Measurements from ENCODE around the gene OR4F6. TPM values are rescaled to one million over a fixed set of nuclear protein-coding genes. Genes with fewer than 3 reads are reported as not detected.
"Not testable (repeated sequence)": the region's sequence is repeated elsewhere in the genome, so short reads cannot be mapped to it uniquely, and the experiment has no call there.

The OR4F6 gene
- total and polyA plus RNA-seq, 9 of the 15 experiments (the other 6 are each of a cell fraction or from before 2014, with no cell fraction given), result not detected

- H3K4me3 ChIP-seq; H3K4me1 ChIP-seq (replicated peaks in 1 of 2; ENCODE audit: control insufficient read depth in 2 of 2, insufficient read depth in 2 of 2, low read length in 2 of 2); H3K27ac ChIP-seq (ENCODE audit: extremely low read depth, low read depth, low read length); BruUV-seq (replicated peaks); H3K9me3 ChIP-seq (replicated peaks; ENCODE audit: control insufficient read depth, insufficient read depth, low read depth, low read length); ATAC-seq; H2AFZ ChIP-seq (ENCODE audit: low read depth, low read length); H3K27me3 ChIP-seq (ENCODE audit: control insufficient read depth in 2 of 2, insufficient read depth in 2 of 2, low read length in 2 of 2); H4K20me1 ChIP-seq (replicated peaks; ENCODE audit: control insufficient read depth, insufficient read depth, low read length); H3K36me3 ChIP-seq (ENCODE audit: control insufficient read depth, insufficient read depth, low read length); H3K79me2 ChIP-seq (ENCODE audit: control insufficient read depth, insufficient read depth, low read length); FAIRE-seq; intact Hi-C loops (cut with micrococcal nuclease); H3K4me2 ChIP-seq (ENCODE audit: insufficient read depth, low read length); DNase-seq (ENCODE audit: extremely low read depth in 1 of 4, low spot score in 3 of 4); H3K9ac ChIP-seq (ENCODE audit: insufficient read depth in 1 of 2, low read depth in 2 of 2, low read length in 2 of 2); CTCF ChIA-PET (ENCODE audit: low intra/inter-chr PET ratio); H3K9me1 ChIP-seq (ENCODE audit: control insufficient read depth, insufficient read depth, low read length); in situ Hi-C loops (cut with MboI): not testable (repeated sequence)
- 0% methylated on average over 2 of the region's 2 CpGs for WGBS (ENCODE audit: insufficient coverage, low coverage, missing lambda C conversion rate)
- POLR2A ChIA-PET, result interaction anchor here (1.0 kb wide), 1 partner anchor 13 kb away, joined by 3 read pairs; no protein-coding TSS in a partner anchor
Measured at GRCh38 chr15:101786422-101786821, 16.9 kb upstream of the OR4F6 start.

GRCh38 chr15:101788001-101788400 lies 15.3 kb upstream of the OR4F6 start:
- CTCF ChIA-PET (ENCODE audit: low intra/inter-chr PET ratio), result not testable (repeated sequence)

GRCh38 chr15:101788503-101789269 lies 14.6 kb upstream of the OR4F6 start:
- DNase-seq (ENCODE audit: extremely low read depth in 1 of 4, low spot score in 3 of 4); POLR2A ChIA-PET; H3K27ac ChIP-seq (ENCODE audit: extremely low read depth, low read depth, low read length); H3K9me1 ChIP-seq (ENCODE audit: control insufficient read depth, insufficient read depth, low read length); intact Hi-C loops (cut with micrococcal nuclease); H3K36me3 ChIP-seq (ENCODE audit: control insufficient read depth, insufficient read depth, low read length); H3K4me3 ChIP-seq; H3K79me2 ChIP-seq (ENCODE audit: control insufficient read depth, insufficient read depth, low read length); H3K4me2 ChIP-seq (ENCODE audit: insufficient read depth, low read length); CTCF ChIA-PET (ENCODE audit: low intra/inter-chr PET ratio); BruUV-seq (replicated peaks); H3K9me3 ChIP-seq (replicated peaks; ENCODE audit: control insufficient read depth, insufficient read depth, low read depth, low read length); in situ Hi-C loops (cut with MboI); H3K9ac ChIP-seq (ENCODE audit: insufficient read depth in 1 of 2, low read depth in 2 of 2, low read length in 2 of 2); H4K20me1 ChIP-seq (replicated peaks; ENCODE audit: control insufficient read depth, insufficient read depth, low read length); H2AFZ ChIP-seq (ENCODE audit: low read depth, low read length); ATAC-seq; FAIRE-seq; H3K27me3 ChIP-seq (ENCODE audit: control insufficient read depth in 2 of 2, insufficient read depth in 2 of 2, low read length in 2 of 2); H3K4me1 ChIP-seq (replicated peaks in 1 of 2; ENCODE audit: control insufficient read depth in 2 of 2, insufficient read depth in 2 of 2, low read length in 2 of 2): not testable (repeated sequence)
- 2% methylated on average over 3 of the region's 5 CpGs for WGBS (ENCODE audit: insufficient coverage, low coverage, missing lambda C conversion rate)

More at GRCh38 chr15:101788001-101788400, 15.3 kb upstream of the OR4F6 start:
- WGBS (ENCODE audit: insufficient coverage, low coverage, missing lambda C conversion rate), result 5% methylated on average over 2 of the region's 2 CpGs
- H3K36me3 ChIP-seq (ENCODE audit: control insufficient read depth, insufficient read depth, low read length); H3K4me3 ChIP-seq; H3K4me1 ChIP-seq (replicated peaks in 1 of 2; ENCODE audit: control insufficient read depth in 2 of 2, insufficient read depth in 2 of 2, low read length in 2 of 2); POLR2A ChIA-PET; intact Hi-C loops (cut with micrococcal nuclease); H2AFZ ChIP-seq (ENCODE audit: low read depth, low read length); H3K4me2 ChIP-seq (ENCODE audit: insufficient read depth, low read length); H3K9me1 ChIP-seq (ENCODE audit: control insufficient read depth, insufficient read depth, low read length); H4K20me1 ChIP-seq (replicated peaks; ENCODE audit: control insufficient read depth, insufficient read depth, low read length); BruUV-seq (replicated peaks); DNase-seq (ENCODE audit: extremely low read depth in 1 of 4, low spot score in 3 of 4); H3K27me3 ChIP-seq (ENCODE audit: control insufficient read depth in 2 of 2, insufficient read depth in 2 of 2, low read length in 2 of 2); H3K27ac ChIP-seq (ENCODE audit: extremely low read depth, low read depth, low read length); FAIRE-seq; H3K9me3 ChIP-seq (replicated peaks; ENCODE audit: control insufficient read depth, insufficient read depth, low read depth, low read length); in situ Hi-C loops (cut with MboI); ATAC-seq; H3K79me2 ChIP-seq (ENCODE audit: control insufficient read depth, insufficient read depth, low read length); H3K9ac ChIP-seq (ENCODE audit: insufficient read depth in 1 of 2, low read depth in 2 of 2, low read length in 2 of 2): not testable (repeated sequence)

- H3K4me2 ChIP-seq (ENCODE audit: insufficient read depth, low read length); H3K79me2 ChIP-seq (ENCODE audit: control insufficient read depth, insufficient read depth, low read length); in situ Hi-C loops (cut with MboI); H4K20me1 ChIP-seq (replicated peaks; ENCODE audit: control insufficient read depth, insufficient read depth, low read length); H3K27ac ChIP-seq (ENCODE audit: extremely low read depth, low read depth, low read length); POLR2A ChIA-PET; H3K9ac ChIP-seq (ENCODE audit: insufficient read depth in 1 of 2, low read depth in 2 of 2, low read length in 2 of 2); H3K36me3 ChIP-seq (ENCODE audit: control insufficient read depth, insufficient read depth, low read length); H3K9me1 ChIP-seq (ENCODE audit: control insufficient read depth, insufficient read depth, low read length); CTCF ChIA-PET (ENCODE audit: low intra/inter-chr PET ratio); intact Hi-C loops (cut with micrococcal nuclease); H3K9me3 ChIP-seq (replicated peaks; ENCODE audit: control insufficient read depth, insufficient read depth, low read depth, low read length); FAIRE-seq; DNase-seq (ENCODE audit: extremely low read depth in 1 of 4, low spot score in 3 of 4); H3K27me3 ChIP-seq (ENCODE audit: control insufficient read depth in 2 of 2, insufficient read depth in 2 of 2, low read length in 2 of 2); H3K4me3 ChIP-seq; H3K4me1 ChIP-seq (replicated peaks in 1 of 2; ENCODE audit: control insufficient read depth in 2 of 2, insufficient read depth in 2 of 2, low read length in 2 of 2); BruUV-seq (replicated peaks); H2AFZ ChIP-seq (ENCODE audit: low read depth, low read length): not testable (repeated sequence)
- WGBS (ENCODE audit: insufficient coverage, low coverage, missing lambda C conversion rate), result 0% methylated on average over 1 of the region's 4 CpGs
- peak; percentile 57; the same call in 1 of the 3 replicates for ATAC-seq
Measured at GRCh38 chr15:101790748-101791147, 12.6 kb upstream of the OR4F6 start.
